ENCODE results near the gene ATRN.
"Not testable (repeated sequence)": the region's sequence is repeated elsewhere in the genome, so short reads cannot be mapped to it uniquely, and the experiment has no call there.

Gene ATRN

DNA sequence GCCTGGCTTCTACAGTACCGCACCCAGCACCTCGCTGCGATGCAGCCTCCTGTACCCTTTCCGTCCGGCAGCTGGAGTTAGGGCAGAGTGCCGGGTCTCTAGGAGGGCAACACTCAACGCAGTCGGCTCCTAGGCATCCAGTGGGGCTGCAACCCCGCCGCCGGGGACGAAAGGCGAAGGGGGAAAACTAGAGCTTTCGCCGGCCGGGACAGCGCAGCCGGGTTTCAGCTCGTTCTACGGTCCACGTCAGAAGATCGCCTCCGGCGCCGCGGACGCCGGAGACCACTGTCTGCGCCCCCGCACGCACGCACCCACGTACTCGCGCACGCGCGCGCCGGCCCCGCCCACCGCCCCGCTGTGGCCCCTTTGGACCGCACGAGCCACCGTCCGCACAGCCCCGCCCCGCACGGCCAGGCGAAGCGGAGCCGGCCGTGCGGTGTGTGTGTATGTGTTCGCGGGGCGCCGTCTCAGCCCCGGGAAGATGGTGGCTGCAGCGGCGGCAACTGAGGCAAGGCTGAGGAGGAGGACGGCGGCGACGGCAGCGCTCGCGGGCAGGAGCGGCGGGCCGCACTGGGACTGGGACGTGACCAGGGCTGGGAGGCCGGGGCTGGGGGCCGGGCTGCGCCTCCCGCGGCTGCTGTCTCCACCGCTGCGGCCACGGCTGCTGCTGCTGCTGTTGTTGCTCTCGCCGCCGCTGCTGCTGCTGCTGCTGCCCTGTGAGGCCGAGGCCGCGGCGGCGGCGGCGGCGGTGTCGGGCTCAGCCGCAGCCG lies at the start of gene ATRN:
ATRN (plus strand) TSS at position 392 of the 770 bp plus-strand sequence; CDS start at position 482, 90 bp downstream.
- peak; percentile 97 for DNase-seq (ENCODE audit: low spot score)

DNA sequence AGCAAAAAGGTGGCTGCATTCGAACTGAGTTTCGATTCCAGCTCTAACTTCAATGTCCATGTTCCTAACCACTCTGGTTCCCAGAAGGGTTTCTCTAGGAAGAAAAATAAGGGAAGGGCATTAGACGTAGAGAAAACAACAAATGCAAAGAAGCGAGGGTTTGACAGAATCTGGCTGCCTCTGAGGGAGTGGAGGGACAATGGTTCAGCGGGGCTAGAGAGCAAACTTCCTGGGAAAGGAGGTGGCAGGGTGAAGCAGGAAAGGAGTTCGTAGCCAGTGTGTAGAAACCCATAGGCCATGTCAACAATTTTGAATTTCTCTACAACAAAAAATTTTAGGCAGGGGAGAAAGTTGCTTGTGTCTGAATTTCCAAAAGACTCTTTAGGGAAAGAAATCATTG lies 48.8 kb upstream of the ATRN start:
- no peak for DNase-seq (ENCODE audit: low spot score)

- no peak for DNase-seq (ENCODE audit: low spot score)
Measured at GRCh38 chr20:3423126-3423525, 47.7 kb upstream of the ATRN start.

DNA sequence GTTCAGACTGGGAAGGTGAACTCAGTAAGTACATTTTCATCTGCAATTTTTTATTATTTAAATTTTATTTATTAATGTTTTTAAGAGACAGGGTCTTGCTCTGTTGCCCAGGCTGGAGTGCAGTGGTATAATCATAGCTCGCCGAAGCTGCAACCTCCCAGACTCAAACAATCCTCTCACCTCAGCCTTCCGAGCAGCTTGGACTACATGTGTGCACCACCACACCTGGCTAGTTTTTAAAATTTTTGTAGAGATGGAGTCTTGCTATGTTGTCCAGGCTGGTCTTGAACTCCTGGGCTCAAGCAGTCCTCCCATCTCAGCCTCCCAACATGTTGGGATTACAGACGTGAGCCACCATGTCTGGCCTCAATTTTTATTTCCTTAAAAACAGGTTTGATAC lies 44.1 kb upstream of the ATRN start:
- DNase-seq (ENCODE audit: low spot score) = not testable (repeated sequence)

DNA sequence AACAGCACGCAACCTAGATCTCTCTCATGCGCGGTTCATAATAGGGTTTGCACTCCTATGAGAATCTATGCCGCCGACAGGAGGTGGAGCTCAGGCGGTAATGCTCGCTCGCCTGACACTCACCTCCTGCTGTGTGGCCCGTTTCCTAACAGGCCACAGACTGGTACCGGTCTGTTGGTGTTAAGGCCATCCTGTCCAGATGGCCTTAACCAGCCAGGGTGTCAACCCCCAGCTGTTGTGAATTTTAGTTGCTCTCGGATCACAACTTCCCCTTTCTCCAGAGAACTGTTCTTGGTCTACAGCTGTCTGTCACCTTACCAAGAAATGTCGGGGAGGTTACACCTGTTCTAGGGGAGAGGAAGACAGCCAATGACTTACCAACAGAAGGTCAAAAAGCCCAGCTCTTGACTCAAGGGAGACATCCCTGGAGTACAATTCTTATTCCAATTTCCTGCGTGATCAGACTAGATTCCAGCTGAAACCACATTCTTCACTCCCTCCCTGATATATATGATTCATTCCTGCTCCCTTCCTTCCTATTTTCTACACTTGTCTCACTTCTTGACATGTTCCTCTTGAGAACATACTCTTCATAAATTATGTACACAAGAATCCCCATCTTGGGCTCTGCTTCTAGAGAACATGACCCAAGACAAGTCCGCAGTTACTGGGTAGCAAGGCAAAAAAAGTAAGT lies 40.3 kb upstream of the ATRN start:
- no peak for DNase-seq (ENCODE audit: low spot score)

DNA sequence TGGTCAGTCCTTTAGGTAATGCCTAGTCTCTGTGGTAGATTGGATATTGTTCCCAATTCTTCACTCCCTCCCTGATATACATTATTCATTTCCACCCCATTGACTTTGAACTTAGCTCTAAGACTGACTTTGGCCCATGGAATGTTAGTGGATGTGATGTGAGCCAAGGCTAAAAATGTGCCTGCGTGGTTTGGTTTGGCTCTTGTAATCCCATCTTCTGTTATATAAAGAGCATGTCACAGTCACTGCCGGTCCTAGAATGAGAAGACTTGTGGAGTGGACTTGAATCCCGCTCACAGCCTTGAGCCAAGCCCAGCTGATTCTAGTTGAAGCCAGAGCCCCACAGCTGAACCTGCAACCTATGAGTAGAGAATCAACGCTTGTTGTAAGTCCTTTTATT lies 39.7 kb upstream of the ATRN start:
- DNase-seq (ENCODE audit: low spot score) = no peak

GRCh38 chr20:3432844-3433243 lies 38.0 kb upstream of the ATRN start:
- DNase-seq (ENCODE audit: low spot score) = no peak

- no peak for DNase-seq (ENCODE audit: low spot score)
Measured at GRCh38 chr20:3433744-3434143, 37.1 kb upstream of the ATRN start.

- no peak for DNase-seq (ENCODE audit: low spot score)
Measured at GRCh38 chr20:3434232-3434631, 36.6 kb upstream of the ATRN start.

- no peak for DNase-seq (ENCODE audit: low spot score)
Measured at GRCh38 chr20:3436864-3437574, 33.8 kb upstream of the ATRN start.

- DNase-seq (ENCODE audit: low spot score) = no peak
Measured at GRCh38 chr20:3446779-3447178, 24.0 kb upstream of the ATRN start.

DNA sequence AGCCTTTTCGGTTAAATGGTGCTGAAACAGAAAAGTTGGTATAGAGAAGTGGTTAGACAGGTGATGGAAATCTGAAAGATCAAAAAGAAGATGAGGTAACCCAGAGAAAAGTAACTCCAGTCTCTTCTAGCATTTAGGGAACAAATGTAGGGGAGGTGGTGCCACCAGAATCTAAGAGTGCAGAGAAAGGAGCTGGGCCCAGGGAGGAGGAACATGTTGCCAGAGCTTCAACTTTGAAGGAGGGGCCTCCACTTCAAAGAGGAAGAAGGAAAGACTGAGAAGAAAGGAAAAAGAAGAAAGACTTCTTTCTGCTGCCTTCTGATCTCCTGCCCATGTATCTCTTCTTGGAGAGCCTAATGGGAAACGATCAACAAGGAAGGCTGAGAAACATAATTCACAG lies 23.5 kb upstream of the ATRN start:
- DNase-seq (ENCODE audit: low spot score) = no peak

- DNase-seq (ENCODE audit: low spot score) = no peak
Measured at GRCh38 chr20:3449319-3449718, 21.5 kb upstream of the ATRN start.

DNA sequence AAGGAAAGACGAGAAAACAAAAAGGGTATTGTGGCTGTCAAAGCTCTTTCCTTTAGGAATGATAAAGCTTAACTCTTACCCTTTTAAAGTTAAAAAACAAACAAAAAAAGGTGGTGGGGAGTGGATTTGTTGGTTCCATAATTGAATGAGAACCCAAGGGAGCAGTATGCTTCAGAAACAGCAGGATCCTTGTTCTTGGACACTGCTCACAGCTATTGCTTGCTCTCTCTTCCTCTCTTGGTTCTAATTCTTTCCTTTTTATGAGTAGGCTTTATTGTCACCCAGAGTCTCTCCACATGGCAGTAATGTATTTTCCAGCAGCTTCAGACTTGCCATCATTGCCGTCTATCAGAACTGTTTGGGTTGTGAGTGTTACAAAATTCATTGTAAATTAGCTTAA lies 18.7 kb upstream of the ATRN start:
- no peak for DNase-seq (ENCODE audit: low spot score)

DNA sequence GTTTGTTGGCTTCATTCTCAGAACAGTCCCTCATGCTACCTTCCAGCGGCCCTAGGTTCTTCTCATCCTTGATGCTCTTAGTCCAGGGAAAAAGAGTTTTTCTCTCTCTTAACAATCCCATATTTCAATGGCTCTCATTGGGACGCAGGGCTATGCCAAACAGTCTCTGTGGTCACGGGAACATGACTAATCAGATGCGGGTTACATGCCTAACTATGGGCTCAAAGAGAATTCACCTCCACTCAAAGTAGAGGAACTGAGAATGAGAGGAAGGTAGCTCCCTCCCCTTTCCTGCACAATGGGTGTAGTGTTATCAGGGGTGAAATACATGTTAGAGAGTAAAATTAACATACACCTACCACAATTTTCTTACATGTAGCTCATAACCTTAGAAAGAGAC lies 18.1 kb upstream of the ATRN start:
- DNase-seq (ENCODE audit: low spot score) = no peak

- no peak for DNase-seq (ENCODE audit: low spot score)
Measured at GRCh38 chr20:3454831-3455230, 16.0 kb upstream of the ATRN start.

DNA sequence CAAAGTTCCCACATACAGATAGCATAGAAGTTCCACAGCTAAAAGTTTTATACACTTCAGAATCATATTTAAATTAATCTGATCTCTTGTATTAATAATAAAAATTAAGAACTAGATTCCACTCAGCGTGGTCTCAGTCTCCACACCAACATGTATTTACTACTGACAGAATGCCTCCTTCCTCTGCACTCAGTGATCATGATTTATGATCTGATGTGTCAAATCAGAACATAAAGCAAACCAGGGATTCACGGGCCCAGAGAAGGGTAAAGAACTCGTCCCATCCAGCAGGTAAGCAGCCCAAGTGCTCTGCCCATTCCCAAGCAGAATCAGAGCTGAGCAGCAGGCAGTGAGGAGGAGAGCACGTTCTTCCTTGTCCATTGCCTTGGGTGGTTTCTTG lies 14.2 kb upstream of the ATRN start:
- DNase-seq (ENCODE audit: low spot score) = no peak

GRCh38 chr20:3459881-3460307 lies 10.9 kb upstream of the ATRN start:
- no peak for DNase-seq (ENCODE audit: low spot score)

DNA sequence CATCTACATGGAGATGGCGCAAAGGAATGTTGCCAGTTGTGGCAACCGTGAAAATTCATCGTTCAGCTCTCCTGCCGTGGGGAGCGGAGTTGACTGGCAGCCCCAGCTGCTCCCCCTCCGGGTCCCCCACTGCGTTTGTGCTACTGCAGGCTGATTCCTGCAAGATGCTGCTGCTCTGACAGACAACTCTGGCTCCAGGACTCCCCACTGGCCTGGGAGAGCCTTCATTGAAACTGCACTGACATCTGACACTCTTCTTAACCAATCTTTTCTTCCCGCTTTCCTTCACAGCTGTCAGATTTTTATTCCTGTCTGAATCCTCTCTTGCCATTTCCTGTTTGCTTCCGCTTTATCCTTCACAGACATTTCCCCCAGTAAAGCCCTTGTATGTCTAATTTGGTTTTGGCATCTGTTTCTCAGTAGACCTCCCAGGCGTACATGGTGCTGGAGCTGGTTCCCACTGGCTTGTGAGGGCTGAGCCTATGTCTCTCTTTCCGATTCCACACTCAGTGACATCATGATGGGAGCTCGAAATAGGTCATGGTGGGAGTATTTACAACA lies 9.5 kb upstream of the ATRN start:
- DNase-seq (ENCODE audit: low spot score) = peak; percentile 72

- DNase-seq (ENCODE audit: low spot score) = no peak
Measured at GRCh38 chr20:3461911-3462677, 8.7 kb upstream of the ATRN start.

GRCh38 chr20:3464166-3464565 lies 6.7 kb upstream of the ATRN start:
- DNase-seq (ENCODE audit: low spot score) = no peak

GRCh38 chr20:3465301-3465700 lies 5.5 kb upstream of the ATRN start:
- DNase-seq (ENCODE audit: low spot score) = no peak
